GM19193 (cell line): ENCODE results near the gene SND1.

Source experiments
- POLR2A ChIP-seq: IDR thresholded peaks from 4 replicates; pipeline ENCODE4 v1.6.1; 2011; ENCODE audit not compliant: insufficient read depth, insufficient read length; ENCODE audit errors: extremely low read depth

Gene SND1

GRCh38 chr7:127638197-127638596 is 13.8 kb upstream of the SND1 start:
- TF ChIP-seq POLR2A = no peak

- TF ChIP-seq POLR2A = no peak
Measured at GRCh38 chr7:127644484-127644883, 7.5 kb upstream of the SND1 start.

GRCh38 chr7:127647636-127648035 is 4.4 kb upstream of the SND1 start:
- no peak for TF ChIP-seq POLR2A

- TF ChIP-seq POLR2A = no peak
Measured at GRCh38 chr7:127648986-127649385, 3.0 kb upstream of the SND1 start.

- no peak for TF ChIP-seq POLR2A
Measured at GRCh38 chr7:127650847-127651555, 993 bp upstream of the SND1 start.

- TF ChIP-seq POLR2A = no peak
Measured at GRCh38 chr7:127652333-127653248, 597 bp downstream of the SND1 start.

GRCh38 chr7:127653396-127653795 is 1.4 kb downstream of the SND1 start:
- no peak for TF ChIP-seq POLR2A

- TF ChIP-seq POLR2A = no peak
Measured at GRCh38 chr7:127654404-127655394, 2.7 kb downstream of the SND1 start.

- no peak for TF ChIP-seq POLR2A
Measured at GRCh38 chr7:127655720-127656119, 3.7 kb downstream of the SND1 start.

- no peak for TF ChIP-seq POLR2A
Measured at GRCh38 chr7:127657500-127657899, 5.5 kb downstream of the SND1 start.

- no peak for TF ChIP-seq POLR2A
Measured at GRCh38 chr7:127658970-127659630, 7.1 kb downstream of the SND1 start.

- no peak for TF ChIP-seq POLR2A
Measured at GRCh38 chr7:127665922-127666321, 13.9 kb downstream of the SND1 start.

- no peak for TF ChIP-seq POLR2A
Measured at GRCh38 chr7:127666602-127667001, 14.6 kb downstream of the SND1 start.

- no peak for TF ChIP-seq POLR2A
Measured at GRCh38 chr7:127667017-127667670, 15.2 kb downstream of the SND1 start.

GRCh38 chr7:127667759-127668530 is 16.0 kb downstream of the SND1 start:
- no peak for TF ChIP-seq POLR2A
